ENCODE data around the gene SLC4A2.
A peak's percentile ranks its signal among the peaks of the same experiment; 100 is the strongest.

SLC4A2 gene

DNA sequence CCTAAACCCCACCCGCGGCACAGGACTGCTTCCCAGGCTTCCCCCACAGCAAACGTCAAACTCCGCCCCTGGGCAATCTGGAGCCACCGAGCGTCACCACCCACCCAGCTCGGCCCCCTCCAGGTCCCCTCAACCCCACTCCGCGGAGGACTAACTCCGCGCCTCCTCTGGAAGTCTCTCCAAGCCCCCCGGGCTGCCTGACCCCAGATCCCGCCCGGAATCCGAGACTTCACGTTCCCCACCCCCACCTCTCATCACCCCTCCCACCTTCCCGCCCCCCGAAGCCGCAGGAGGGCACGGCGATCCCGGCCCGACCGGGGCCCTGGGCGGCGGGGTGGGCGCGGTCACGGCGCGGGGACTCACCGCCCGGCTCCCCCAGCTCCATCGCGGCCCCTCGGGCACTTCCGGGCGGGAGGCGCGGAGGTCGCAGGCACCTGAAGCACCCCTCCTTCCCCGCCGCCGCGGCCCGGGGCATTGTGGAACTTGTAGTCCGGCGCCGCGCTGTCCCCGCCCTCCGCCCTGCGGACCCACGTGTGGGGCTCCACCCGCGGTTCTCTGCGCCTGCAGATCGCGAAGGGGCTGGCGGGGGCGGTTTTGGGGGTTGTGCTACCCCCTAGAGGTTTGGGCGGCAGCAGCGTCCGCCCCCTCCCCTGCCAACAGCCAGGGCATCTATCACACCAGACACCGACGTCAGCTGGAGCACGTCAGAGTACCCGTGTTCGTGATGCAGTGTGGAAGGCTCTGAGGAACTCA lies 23.9 kb downstream of the SLC4A2 start, which contains the start of gene TMUB1:
Gene TMUB1, minus strand, starts transcription at position 423 of the 753 bp plus-strand sequence. CDS start 930 bp downstream, outside the sequence.
- H3K27me3 Mint-ChIP-seq, result peaks cover 13% of the 10 kb centered on the region

DNA sequence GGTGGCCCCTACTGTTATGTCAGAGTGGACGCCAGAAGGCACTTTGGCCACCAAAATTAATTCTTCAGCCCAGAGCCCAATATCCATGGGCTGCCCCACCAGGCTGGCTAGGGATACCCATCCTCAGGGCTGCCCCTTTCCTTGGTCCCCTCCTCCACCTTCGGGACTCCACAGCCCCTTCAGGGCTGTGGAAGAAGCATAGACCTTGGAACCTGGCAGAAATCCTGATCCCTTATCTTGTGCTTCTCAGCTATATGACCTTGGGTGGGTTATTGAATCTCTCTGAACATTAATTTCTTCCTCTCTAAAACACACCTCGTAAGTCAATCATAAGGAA lies 24.4 kb downstream of the SLC4A2 start:
- peaks cover 54% of the 10 kb centered on the region for H3K4me1 Mint-ChIP-seq (ENCODE audit: low read depth)
- no peaks in the 10 kb centered on the region for H3K9me3 Mint-ChIP-seq
- H3K27me3 Mint-ChIP-seq, result peaks cover 13% of the 10 kb centered on the region
- peaks cover 8% of the 10 kb centered on the region for H3K36me3 Mint-ChIP-seq (ENCODE audit: low read depth)
- peak overlapping the region; percentile 68 for H3K4me3 Mint-ChIP-seq
- no peak overlapping the region for H3K27ac Mint-ChIP-seq

More for the DNA sequence above, 23.9 kb downstream of the SLC4A2 start, which contains the start of gene TMUB1:
- H3K27ac Mint-ChIP-seq, result peak within 1 kb of the TSS; percentile 92
- no peaks in the 10 kb centered on the region for H3K9me3 Mint-ChIP-seq
- H3K4me1 Mint-ChIP-seq (ENCODE audit: low read depth), result peaks cover 52% of the 10 kb centered on the region
- H3K4me3 Mint-ChIP-seq, result peak within 1 kb of the TSS; percentile 96
- H3K36me3 Mint-ChIP-seq (ENCODE audit: low read depth), result peaks cover 9% of the 10 kb centered on the region

GRCh38 chr7:151085329-151085690 lies 25.9 kb downstream of the SLC4A2 start:
- Mint-ChIP-seq H3K27ac (peak overlapping the region; percentile 33), H3K27me3 (peaks cover 16% of the 10 kb centered on the region), H3K9me3 (no peaks in the 10 kb centered on the region), H3K36me3 (ENCODE audit: low read depth) (peaks cover 7% of the 10 kb centered on the region), H3K4me1 (ENCODE audit: low read depth) (peaks cover 49% of the 10 kb centered on the region), H3K4me3 (peak overlapping the region; percentile 78)

GRCh38 chr7:151085691-151086620 lies 26.6 kb downstream of the SLC4A2 start, which contains the start of gene AGAP3:
AGAP3 (plus strand) TSS chr7:151086475; CDS start chr7:151086742, 267 bp downstream.
- peaks cover 16% of the 10 kb centered on the region for H3K27me3 Mint-ChIP-seq
- peaks cover 7% of the 10 kb centered on the region for H3K36me3 Mint-ChIP-seq (ENCODE audit: low read depth)
- H3K9me3 Mint-ChIP-seq, result no peaks in the 10 kb centered on the region
- H3K4me1 Mint-ChIP-seq (ENCODE audit: low read depth), result peaks cover 49% of the 10 kb centered on the region
- H3K4me3 Mint-ChIP-seq, result peak within 1 kb of the TSS; percentile 87
- H3K27ac Mint-ChIP-seq, result peak within 1 kb of the TSS; percentile 65

DNA sequence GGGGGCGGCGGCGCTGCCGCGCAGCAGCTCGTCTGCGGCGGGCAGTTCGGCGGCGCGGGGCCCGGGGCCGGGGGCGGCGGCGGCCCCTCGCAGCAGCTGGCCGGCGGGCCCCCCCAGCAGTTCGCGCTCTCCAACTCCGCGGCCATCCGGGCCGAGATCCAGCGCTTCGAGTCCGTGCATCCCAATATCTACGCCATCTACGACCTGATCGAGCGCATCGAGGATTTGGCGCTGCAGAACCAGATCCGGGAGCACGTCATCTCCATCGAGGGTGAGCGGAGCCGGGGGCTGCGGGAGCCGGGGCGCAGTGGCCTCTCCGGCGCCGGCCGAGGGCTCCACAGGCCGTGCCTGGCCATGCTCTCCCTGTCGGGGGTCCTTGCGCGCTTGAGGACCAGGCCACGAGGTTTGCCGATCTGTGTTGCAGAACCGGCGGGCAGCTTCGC lies 27.4 kb downstream of the SLC4A2 start:
- H3K9me3 Mint-ChIP-seq, result no peaks in the 10 kb centered on the region
- peaks cover 16% of the 10 kb centered on the region for H3K27me3 Mint-ChIP-seq
- peaks cover 45% of the 10 kb centered on the region for H3K4me1 Mint-ChIP-seq (ENCODE audit: low read depth)
- peak overlapping the region; percentile 87 for H3K4me3 Mint-ChIP-seq
- peaks cover 7% of the 10 kb centered on the region for H3K36me3 Mint-ChIP-seq (ENCODE audit: low read depth)
- H3K27ac Mint-ChIP-seq, result peak overlapping the region; percentile 65

- H3K4me1 Mint-ChIP-seq (ENCODE audit: low read depth), result peaks cover 41% of the 10 kb centered on the region
- H3K27me3 Mint-ChIP-seq, result peaks cover 16% of the 10 kb centered on the region
- peaks cover 7% of the 10 kb centered on the region for H3K36me3 Mint-ChIP-seq (ENCODE audit: low read depth)
- H3K9me3 Mint-ChIP-seq, result no peaks in the 10 kb centered on the region
- peak overlapping the region; percentile 65 for H3K27ac Mint-ChIP-seq
- peak overlapping the region; percentile 87 for H3K4me3 Mint-ChIP-seq
Measured at GRCh38 chr7:151087245-151088018, 28.0 kb downstream of the SLC4A2 start.

DNA sequence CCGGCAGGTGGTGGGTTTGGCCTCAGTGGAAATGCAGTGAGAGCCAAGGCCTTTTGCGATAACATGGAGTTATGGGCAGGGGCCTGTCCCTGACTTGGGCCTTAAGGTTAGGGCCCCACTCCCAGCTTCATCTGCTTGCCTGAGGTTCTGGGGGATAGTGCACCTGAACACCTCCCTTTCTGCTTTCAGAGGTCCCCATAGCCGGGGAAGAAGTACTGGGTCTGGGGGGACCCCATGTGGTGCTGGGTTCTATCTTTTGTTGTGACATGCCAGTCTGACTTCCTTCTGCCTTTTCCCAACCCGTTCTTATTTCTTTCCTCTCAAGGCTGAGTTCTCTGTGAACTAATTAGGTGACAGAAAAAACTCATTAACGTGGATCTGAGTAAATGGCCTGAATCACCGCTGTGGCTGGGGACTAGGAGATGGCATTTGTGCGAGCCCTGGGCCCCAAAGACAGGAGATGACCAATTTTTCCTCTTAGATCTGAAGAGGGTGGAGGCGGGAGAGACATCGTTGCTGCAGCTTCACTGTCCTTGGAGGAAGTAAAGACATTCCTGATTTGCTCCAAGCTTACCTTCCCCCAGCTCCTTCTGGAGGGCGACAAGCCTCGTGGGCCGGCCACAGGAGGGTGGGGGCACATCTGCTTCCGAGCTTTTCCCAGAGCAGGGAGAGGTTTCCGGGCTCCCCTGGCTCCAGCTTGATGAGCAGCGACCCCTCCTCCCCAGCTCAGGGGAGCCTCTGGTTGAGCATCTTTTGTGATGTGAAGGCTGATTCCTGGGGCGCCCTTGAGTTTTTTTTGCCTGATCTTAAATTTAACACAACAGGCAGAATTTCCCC lies 28.8 kb downstream of the SLC4A2 start:
- Mint-ChIP-seq H3K36me3 (ENCODE audit: low read depth) (peaks cover 7% of the 10 kb centered on the region), H3K27ac (peak overlapping the region; percentile 54), H3K4me3 (peak overlapping the region; percentile 87), H3K4me1 (ENCODE audit: low read depth) (peaks cover 37% of the 10 kb centered on the region), H3K27me3 (peaks cover 16% of the 10 kb centered on the region), H3K9me3 (no peaks in the 10 kb centered on the region)

DNA sequence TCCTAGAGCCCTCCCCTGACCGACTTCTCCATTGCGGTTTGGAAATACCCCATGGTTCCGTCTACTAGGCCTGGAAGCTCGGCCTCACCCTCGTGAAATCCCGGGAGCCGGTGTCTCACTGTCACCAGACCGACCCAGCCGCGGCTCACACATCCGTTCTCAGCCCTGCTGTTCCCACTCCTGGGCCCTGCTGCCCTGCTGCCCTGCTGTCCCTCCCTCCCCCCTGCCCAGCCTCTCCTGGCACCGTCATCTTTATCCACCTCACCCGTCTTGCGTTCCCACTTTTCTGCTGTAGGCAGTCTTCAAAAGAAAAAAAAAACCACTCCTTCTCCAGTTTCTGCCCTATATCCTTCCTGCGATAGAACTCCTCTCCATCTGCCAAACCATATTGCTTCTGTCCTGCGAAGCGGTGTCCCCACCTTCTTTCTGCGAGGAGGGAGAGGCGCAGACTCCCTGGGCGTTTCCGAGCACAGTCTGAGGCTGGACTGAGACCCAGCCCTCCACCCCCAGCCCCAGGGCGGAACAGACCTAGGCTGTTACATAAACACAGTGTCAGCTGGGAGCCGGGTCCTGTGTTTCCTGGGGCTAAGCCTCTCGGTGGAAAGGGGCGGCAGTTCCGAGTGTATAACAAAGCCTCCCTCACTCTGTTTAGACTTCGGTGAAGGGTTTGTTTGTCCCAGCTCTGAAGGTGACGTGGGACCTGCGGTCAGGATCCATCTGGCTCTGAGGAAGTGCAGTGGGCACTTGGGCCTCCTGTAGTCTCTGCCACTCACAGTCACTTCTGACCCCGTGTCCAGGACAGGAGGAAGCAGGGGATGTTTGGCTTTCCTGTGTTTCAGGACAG lies 29.7 kb downstream of the SLC4A2 start:
- H3K4me1 Mint-ChIP-seq (ENCODE audit: low read depth), result peaks cover 33% of the 10 kb centered on the region
- no peaks in the 10 kb centered on the region for H3K9me3 Mint-ChIP-seq
- H3K27me3 Mint-ChIP-seq, result peaks cover 16% of the 10 kb centered on the region
- H3K4me3 Mint-ChIP-seq, result peak overlapping the region; percentile 87
- peak overlapping the region; percentile 13 for H3K27ac Mint-ChIP-seq
- H3K36me3 Mint-ChIP-seq (ENCODE audit: low read depth), result peaks cover 7% of the 10 kb centered on the region

DNA sequence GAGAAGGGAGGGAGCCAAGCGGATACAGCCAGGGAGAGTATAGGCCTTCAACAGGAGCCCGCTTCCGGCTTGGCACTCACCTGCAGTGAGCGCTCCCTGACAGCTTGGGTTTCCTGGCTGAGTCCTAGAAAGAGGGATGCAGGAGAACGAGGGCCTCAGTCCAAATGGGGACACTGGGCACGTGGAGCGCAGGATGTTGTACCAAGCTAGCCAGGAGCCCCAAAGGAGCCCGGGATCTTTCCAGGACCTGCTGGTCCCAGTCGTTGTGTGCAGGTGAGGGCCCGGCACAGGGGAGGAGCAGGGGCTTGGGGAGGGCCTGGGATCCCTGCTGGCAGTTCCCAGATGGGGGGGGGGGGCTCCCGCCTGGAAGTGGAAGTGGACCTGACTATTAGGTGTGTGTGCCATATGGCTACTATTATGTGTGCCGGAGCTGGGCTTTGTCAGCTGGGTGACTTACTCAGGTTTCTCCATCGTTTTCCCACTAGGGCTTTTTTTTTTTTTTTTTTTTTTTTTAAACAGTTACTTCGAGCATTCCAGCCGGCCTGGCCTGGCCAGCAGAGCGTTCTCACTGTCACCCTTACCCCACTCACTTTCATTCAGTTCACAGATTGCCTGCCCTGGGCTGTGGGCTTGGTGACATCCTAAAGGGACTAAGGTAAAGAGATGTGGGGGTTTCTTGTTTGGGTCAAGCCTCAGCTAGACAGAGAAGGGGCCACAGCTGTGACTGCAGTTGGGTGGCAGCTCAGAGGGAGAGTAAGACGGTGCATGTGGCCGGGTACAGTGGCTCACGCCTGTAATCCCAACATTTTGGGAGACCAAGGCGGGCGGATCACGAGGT lies 30.7 kb downstream of the SLC4A2 start:
- H3K27me3 Mint-ChIP-seq, result peaks cover 11% of the 10 kb centered on the region
- H3K4me1 Mint-ChIP-seq (ENCODE audit: low read depth), result peaks cover 25% of the 10 kb centered on the region
- H3K36me3 Mint-ChIP-seq (ENCODE audit: low read depth), result peaks cover 7% of the 10 kb centered on the region
- no peak overlapping the region for H3K4me3 Mint-ChIP-seq
- H3K9me3 Mint-ChIP-seq, result no peaks in the 10 kb centered on the region
- no peak overlapping the region for H3K27ac Mint-ChIP-seq

DNA sequence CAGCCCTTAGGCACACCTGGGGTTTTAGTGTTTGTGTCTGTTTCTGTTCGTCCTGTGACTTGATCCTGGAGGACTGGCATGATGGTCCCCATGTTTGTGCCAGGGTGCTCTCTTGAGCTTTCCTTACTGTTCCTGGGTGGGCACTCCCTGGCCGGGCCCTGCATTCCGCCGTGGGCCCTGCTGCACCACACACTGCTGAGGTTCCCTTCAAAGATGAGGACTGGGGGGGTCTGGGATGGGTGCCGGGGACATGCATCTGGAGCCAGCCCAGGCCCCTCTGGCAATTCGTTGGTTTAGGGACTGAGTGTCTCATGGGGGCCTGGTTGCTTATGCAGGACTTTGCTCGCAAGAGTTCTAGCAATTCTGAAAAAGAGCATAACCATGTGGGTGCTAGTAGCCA lies 31.6 kb downstream of the SLC4A2 start:
- H3K36me3 Mint-ChIP-seq (ENCODE audit: low read depth), result peaks cover 7% of the 10 kb centered on the region
- peaks cover 17% of the 10 kb centered on the region for H3K4me1 Mint-ChIP-seq (ENCODE audit: low read depth)
- no peaks in the 10 kb centered on the region for H3K9me3 Mint-ChIP-seq
- H3K27me3 Mint-ChIP-seq, result peaks cover 4% of the 10 kb centered on the region
- H3K4me3 Mint-ChIP-seq, result no peak overlapping the region
- no peak overlapping the region for H3K27ac Mint-ChIP-seq

GRCh38 chr7:151091431-151091830 lies 32.0 kb downstream of the SLC4A2 start:
- Mint-ChIP-seq H3K27me3 (peaks cover 4% of the 10 kb centered on the region), H3K27ac (no peak overlapping the region), H3K9me3 (no peaks in the 10 kb centered on the region), H3K4me3 (no peak overlapping the region), H3K4me1 (ENCODE audit: low read depth) (peaks cover 17% of the 10 kb centered on the region), H3K36me3 (ENCODE audit: low read depth) (peaks cover 7% of the 10 kb centered on the region)

GRCh38 chr7:151091988-151092387 lies 32.6 kb downstream of the SLC4A2 start:
- Mint-ChIP-seq H3K27me3 (peaks cover 4% of the 10 kb centered on the region), H3K36me3 (ENCODE audit: low read depth) (peaks cover 7% of the 10 kb centered on the region), H3K27ac (no peak overlapping the region), H3K4me1 (ENCODE audit: low read depth) (peaks cover 17% of the 10 kb centered on the region), H3K4me3 (no peak overlapping the region), H3K9me3 (no peaks in the 10 kb centered on the region)

Measured in stimulated activated naive CD8-positive, alpha-beta T cell treated with anti-CD3 and anti-CD28 coated beads, Interleukin-15, Interleukin-2, amounts not matched to agents 100 ng/mL and 50 ng/mL, for 24 hours (primary cell).